WI38 (cell line): ENCODE results near the gene MYBPC2.

ENCODE experiments used
- H3K4me3 ChIP-seq: 2 replicates; pipeline ENCODE4 v1.5.1; 2011; ENCODE audit warnings: low read depth, mild to moderate bottlenecking, control low read depth, low read length
- CTCF ChIP-seq: IDR thresholded peaks from 2 replicates; pipeline ENCODE4 v1.5.1; 2012; ENCODE audit warnings: low read depth, mild to moderate bottlenecking, control low read depth, low read length

The MYBPC2 gene

GRCh38 chr19:50419022-50419579 is 13.6 kb upstream of the MYBPC2 start:
- no peak overlapping the region for H3K4me3 ChIP-seq
- no peak for TF ChIP-seq CTCF

- H3K4me3 ChIP-seq, result no peak overlapping the region
Measured at GRCh38 chr19:50419580-50420035, 13.1 kb upstream of the MYBPC2 start.

GRCh38 chr19:50420127-50420526 is 12.6 kb upstream of the MYBPC2 start:
- no peak overlapping the region for H3K4me3 ChIP-seq
- TF ChIP-seq CTCF, result no peak

More at GRCh38 chr19:50419580-50420035, 13.1 kb upstream of the MYBPC2 start:
- no peak for TF ChIP-seq CTCF

- H3K4me3 ChIP-seq, result no peak overlapping the region
- no peak for TF ChIP-seq CTCF
Measured at GRCh38 chr19:50420808-50421207, 11.9 kb upstream of the MYBPC2 start.

GRCh38 chr19:50422397-50423278 is 10.1 kb upstream of the MYBPC2 start:
- H3K4me3 ChIP-seq, result no peak overlapping the region

GRCh38 chr19:50423279-50424113 is 9.2 kb upstream of the MYBPC2 start:
- TF ChIP-seq CTCF, result no peak
- no peak overlapping the region for H3K4me3 ChIP-seq

More at GRCh38 chr19:50422397-50423278, 10.1 kb upstream of the MYBPC2 start:
- TF ChIP-seq CTCF, result no peak
